ENCODE results near the gene FCAMR. TPM values are rescaled to one million over a fixed set of nuclear protein-coding genes. Genes with fewer than 3 reads are reported as not detected.
"Not testable (repeated sequence)": the region's sequence is repeated elsewhere in the genome, so short reads cannot be mapped to it uniquely, and the experiment has no call there.

FCAMR gene
- total RNA-seq, 1 donor from 2014 or later: not detected

GRCh38 chr1:206924592-206925105 is 45.6 kb downstream of the FCAMR start:
- Mint-ChIP-seq H3K9me3 (ENCODE audit: unreplicated experiment) (peaks cover 2% of the 10 kb centered on the region), H3K27me3 (ENCODE audit: low read depth, unreplicated experiment) (peaks cover 14% of the 10 kb centered on the region), H3K36me3 (ENCODE audit: low read depth, unreplicated experiment) (no peaks in the 10 kb centered on the region), H3K4me1 (ENCODE audit: low read depth, unreplicated experiment) (no peaks in the 10 kb centered on the region), H3K4me3 (ENCODE audit: unreplicated experiment) (no peak overlapping the region), H3K27ac (ENCODE audit: unreplicated experiment) (no peak overlapping the region)
- Histone ChIP-seq H3K4me2 (ENCODE audit: low read length) (no peak overlapping the region), H3K27ac (ENCODE audit: low read depth, low read length) (no peak overlapping the region), H2AFZ (ENCODE audit: low read depth, low read length) (no peak overlapping the region), H3K4me1 (ENCODE audit: insufficient read depth, low read length) (no peaks in the 10 kb centered on the region), H3K9me3 (ENCODE audit: insufficient read depth, low read depth, low read length) (peaks cover 3% of the 10 kb centered on the region), H3K4me3 (ENCODE audit: insufficient read depth, low read depth, low read length) (no peak overlapping the region), H3K36me3 (ENCODE audit: insufficient read depth, low read length) (no peaks in the 10 kb centered on the region), H3K27me3 (ENCODE audit: insufficient read depth, low read length) (peaks cover 3% of the 10 kb centered on the region), H3K9ac (ENCODE audit: low read length) (no peak overlapping the region), H4K20me1 (ENCODE audit: insufficient read depth, low read length) (no peaks in the 10 kb centered on the region), H3K79me2 (ENCODE audit: insufficient read depth, low read length) (no peaks in the 10 kb centered on the region)
- DNase-seq (ENCODE audit: low read depth): no peak
- FAIRE-seq: no peak
- no peak for TF ChIP-seq CTCF (IDR thresholded peaks at IDR 0.05; ENCODE audit: insufficient read depth, low read depth, low read length)
- no peak for TF ChIP-seq EZH2 (IDR thresholded peaks at IDR 0.05; ENCODE audit: insufficient read depth, low read length)

GRCh38 chr1:206923961-206924557 is 46.2 kb downstream of the FCAMR start:
- FAIRE-seq; H3K27ac ChIP-seq (ENCODE audit: low read depth, low read length); H3K27ac Mint-ChIP-seq (ENCODE audit: unreplicated experiment); H3K36me3 ChIP-seq (ENCODE audit: insufficient read depth, low read length); H3K4me3 Mint-ChIP-seq (ENCODE audit: unreplicated experiment); H3K4me2 ChIP-seq (ENCODE audit: low read length); H3K36me3 Mint-ChIP-seq (ENCODE audit: low read depth, unreplicated experiment); H3K79me2 ChIP-seq (ENCODE audit: insufficient read depth, low read length); H4K20me1 ChIP-seq (ENCODE audit: insufficient read depth, low read length); H3K27me3 ChIP-seq (ENCODE audit: insufficient read depth, low read length); H2AFZ ChIP-seq (ENCODE audit: low read depth, low read length); H3K9me3 ChIP-seq (ENCODE audit: insufficient read depth, low read depth, low read length); H3K4me3 ChIP-seq (ENCODE audit: insufficient read depth, low read depth, low read length); H3K4me1 Mint-ChIP-seq (ENCODE audit: low read depth, unreplicated experiment); H3K9ac ChIP-seq (ENCODE audit: low read length); H3K9me3 Mint-ChIP-seq (ENCODE audit: unreplicated experiment); H3K4me1 ChIP-seq (ENCODE audit: insufficient read depth, low read length); DNase-seq (ENCODE audit: low read depth): not testable (repeated sequence)
- H3K27me3 Mint-ChIP-seq (ENCODE audit: low read depth, unreplicated experiment): peaks cover 12% of the 10 kb centered on the region

- Histone ChIP-seq H4K20me1 (ENCODE audit: insufficient read depth, low read length) (no peaks in the 10 kb centered on the region), H3K4me2 (ENCODE audit: low read length) (no peak overlapping the region), H3K4me3 (ENCODE audit: insufficient read depth, low read depth, low read length) (no peak overlapping the region), H3K4me1 (ENCODE audit: insufficient read depth, low read length) (no peaks in the 10 kb centered on the region), H3K9me3 (ENCODE audit: insufficient read depth, low read depth, low read length) (peaks cover 3% of the 10 kb centered on the region), H3K79me2 (ENCODE audit: insufficient read depth, low read length) (no peaks in the 10 kb centered on the region), H3K9ac (ENCODE audit: low read length) (no peak overlapping the region), H2AFZ (ENCODE audit: low read depth, low read length) (no peak overlapping the region), H3K36me3 (ENCODE audit: insufficient read depth, low read length) (no peaks in the 10 kb centered on the region), H3K27ac (ENCODE audit: low read depth, low read length) (no peak overlapping the region), H3K27me3 (ENCODE audit: insufficient read depth, low read length) (peaks cover 3% of the 10 kb centered on the region)
- H3K4me1 Mint-ChIP-seq (ENCODE audit: low read depth, unreplicated experiment): no peaks in the 10 kb centered on the region
- no peaks in the 10 kb centered on the region for H3K36me3 Mint-ChIP-seq (ENCODE audit: low read depth, unreplicated experiment)
- peaks cover 14% of the 10 kb centered on the region for H3K27me3 Mint-ChIP-seq (ENCODE audit: low read depth, unreplicated experiment)
- peaks cover 2% of the 10 kb centered on the region for H3K9me3 Mint-ChIP-seq (ENCODE audit: unreplicated experiment)
- H3K4me3 Mint-ChIP-seq (ENCODE audit: unreplicated experiment): no peak overlapping the region
- no peak for DNase-seq (ENCODE audit: low read depth)
- H3K27ac Mint-ChIP-seq (ENCODE audit: unreplicated experiment): no peak overlapping the region
- no peak for FAIRE-seq
- TF ChIP-seq CTCF (IDR thresholded peaks at IDR 0.05; ENCODE audit: insufficient read depth, low read depth, low read length): no peak
- TF ChIP-seq EZH2 (IDR thresholded peaks at IDR 0.05; ENCODE audit: insufficient read depth, low read length): no peak
These were observed 47.0 kb downstream of the FCAMR start for GRCh38 chr1:206923009-206923960.

All from astrocyte (in vitro differentiated cells and primary cell).